SU-DHL-6 (cell line): Measurements from ENCODE around the gene ZSCAN10.
"Not testable (repeated sequence)": the region's sequence is repeated elsewhere in the genome, so short reads cannot be mapped to it uniquely, and the experiment has no call there.

Experiments used
- H2AFZ ChIP-seq: fragments of 200-600 bp; sonication (generic); 2 replicates; pipeline ENCODE4 v1.6.1; 2014; ENCODE audit warnings: low read depth, mild to moderate bottlenecking, moderate library complexity, mixed read lengths, antibody characterized with exemption, low read length; ENCODE audit not compliant: severe bottlenecking
- H3F3A ChIP-seq: fragments of 200-600 bp; shearing (Covaris generic); 2 replicates; pipeline ENCODE4 v1.6.0; 2016; ENCODE audit warnings: antibody characterized with exemption, mild to moderate bottlenecking; ENCODE audit not compliant: insufficient read depth
- H3K27ac ChIP-seq: fragments of 200-600 bp; sonication (generic); 2 replicates; pipeline ENCODE4 v1.5.1; 2016; ENCODE audit warnings: low read depth, mild to moderate bottlenecking, low read length, moderate library complexity, mixed read lengths
- H3K27me3 ChIP-seq: fragments of 200-600 bp; sonication (generic), shearing (Covaris generic); 2 replicates; pipeline ENCODE4 v1.6.0; 2014; ENCODE audit warnings: mild to moderate bottlenecking, low read length
- H3K36me3 ChIP-seq: fragments of 200-600 bp; sonication (generic); 2 replicates; pipeline ENCODE4 v1.6.1; 2014; ENCODE audit warnings: mild to moderate bottlenecking, low read length, mixed read lengths
- H3K4me2 ChIP-seq: fragments of 300-600, 200-600 bp; shearing (Covaris generic), sonication (generic); 2 replicates; pipeline ENCODE4 v1.6.0; 2014; ENCODE audit warnings: low read length, low read depth, mild to moderate bottlenecking; ENCODE audit not compliant: poor library complexity, severe bottlenecking
- H3K4me3 ChIP-seq: fragments of 200-600 bp; sonication (generic); 2 replicates; pipeline ENCODE4 v1.5.1; 2014; ENCODE audit warnings: antibody characterized with exemption, low read length, mild to moderate bottlenecking, mixed read lengths; ENCODE audit not compliant: insufficient read depth, poor library complexity, severe bottlenecking
- H3K79me2 ChIP-seq: fragments of 200-600 bp; sonication (generic); 2 replicates; pipeline ENCODE4 v1.6.1; 2014; ENCODE audit warnings: mild to moderate bottlenecking, low read length, moderate library complexity; ENCODE audit not compliant: insufficient read depth
- H3K9ac ChIP-seq: fragments of 200-600 bp; sonication (generic); 2 replicates; pipeline ENCODE4 v1.7.0; 2014; ENCODE audit warnings: mild to moderate bottlenecking, low read length
- H3K9me2 ChIP-seq: fragments of 200-600 bp; sonication (generic); replicated peaks from 2 replicates; pipeline ENCODE4 v1.6.1; 2014; ENCODE audit warnings: low read length; ENCODE audit not compliant: insufficient read depth
- H3K9me3 ChIP-seq: fragments of 200-600 bp; sonication (generic); 2 replicates; pipeline ENCODE4 v1.6.1; 2014; ENCODE audit warnings: low read length, mixed read lengths; ENCODE audit not compliant: insufficient read depth
- H4K20me1 ChIP-seq: fragments of 200-600 bp; sonication (generic); 2 replicates; pipeline ENCODE4 v1.6.1; 2014; ENCODE audit warnings: low read depth, mild to moderate bottlenecking, antibody characterized with exemption, low read length, moderate library complexity, mixed read lengths
- EZH2phosphoT487 ChIP-seq: fragments of 200-600 bp; sonication (generic), shearing (Covaris generic); conservative IDR thresholded peaks from 2 replicates; pipeline ENCODE4 v1.6.1; 2018; ENCODE audit warnings: mild to moderate bottlenecking, antibody characterized with exemption, low read length, moderate library complexity, mixed read lengths
- TF ChIP-seq, protein P1 (sequence below): fragments of 200-600 bp; sonication (generic); IDR thresholded peaks from one replicate; pipeline ENCODE4 v1.5.1; 2017; ENCODE audit warnings: antibody characterized with exemption, mild to moderate bottlenecking, low read length, moderate library complexity; ENCODE audit not compliant: insufficient read depth, poor library complexity, severe bottlenecking

The ZSCAN10 gene

DNA sequence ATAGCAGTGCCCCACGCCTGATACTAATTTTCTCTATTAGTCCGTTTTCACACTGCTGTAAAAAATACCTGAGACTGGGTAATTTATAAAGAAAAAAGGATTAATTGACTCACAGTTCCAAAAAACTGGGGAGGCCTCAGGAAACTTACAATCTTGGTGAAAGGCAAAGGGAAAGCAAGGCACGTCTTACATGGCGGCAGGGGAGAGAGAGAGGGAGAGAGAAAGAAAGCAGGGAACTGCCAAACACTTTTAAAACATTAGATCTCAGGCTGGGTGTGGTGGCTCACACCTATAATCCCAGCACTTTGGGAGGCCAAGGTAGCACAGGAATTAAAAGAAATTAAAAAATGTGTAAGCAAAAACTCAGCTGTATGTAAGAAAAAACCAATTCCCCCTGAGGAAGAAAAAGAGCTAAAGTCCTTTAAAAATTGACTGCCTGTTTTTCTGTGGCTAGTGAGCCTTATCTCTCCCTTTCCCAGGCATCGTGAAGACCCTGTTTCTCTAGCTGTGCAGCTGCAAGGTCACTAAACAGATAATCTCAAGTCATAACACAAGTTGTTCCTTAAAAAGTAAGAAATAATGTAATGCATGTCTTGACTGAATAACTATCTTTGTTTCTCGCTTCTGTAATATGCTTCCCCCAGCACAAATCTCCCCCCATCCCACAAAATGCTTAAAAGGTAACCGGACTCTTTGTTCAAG, 14.0 kb downstream of the ZSCAN10 start:
- no peaks in the 10 kb centered on the region for H3K27me3 ChIP-seq
- H3F3A ChIP-seq: no peaks in the 10 kb centered on the region
- H4K20me1 ChIP-seq: no peaks in the 10 kb centered on the region
- no peak for TF ChIP-seq EZH2phosphoT487
- TF ChIP-seq, protein P1, sequence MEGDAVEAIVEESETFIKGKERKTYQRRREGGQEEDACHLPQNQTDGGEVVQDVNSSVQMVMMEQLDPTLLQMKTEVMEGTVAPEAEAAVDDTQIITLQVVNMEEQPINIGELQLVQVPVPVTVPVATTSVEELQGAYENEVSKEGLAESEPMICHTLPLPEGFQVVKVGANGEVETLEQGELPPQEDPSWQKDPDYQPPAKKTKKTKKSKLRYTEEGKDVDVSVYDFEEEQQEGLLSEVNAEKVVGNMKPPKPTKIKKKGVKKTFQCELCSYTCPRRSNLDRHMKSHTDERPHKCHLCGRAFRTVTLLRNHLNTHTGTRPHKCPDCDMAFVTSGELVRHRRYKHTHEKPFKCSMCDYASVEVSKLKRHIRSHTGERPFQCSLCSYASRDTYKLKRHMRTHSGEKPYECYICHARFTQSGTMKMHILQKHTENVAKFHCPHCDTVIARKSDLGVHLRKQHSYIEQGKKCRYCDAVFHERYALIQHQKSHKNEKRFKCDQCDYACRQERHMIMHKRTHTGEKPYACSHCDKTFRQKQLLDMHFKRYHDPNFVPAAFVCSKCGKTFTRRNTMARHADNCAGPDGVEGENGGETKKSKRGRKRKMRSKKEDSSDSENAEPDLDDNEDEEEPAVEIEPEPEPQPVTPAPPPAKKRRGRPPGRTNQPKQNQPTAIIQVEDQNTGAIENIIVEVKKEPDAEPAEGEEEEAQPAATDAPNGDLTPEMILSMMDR: no peak
- no peaks in the 10 kb centered on the region for H3K9me2 ChIP-seq
- H3K36me3 ChIP-seq: no peaks in the 10 kb centered on the region
- no peaks in the 10 kb centered on the region for H3K79me2 ChIP-seq
- no peak overlapping the region for H2AFZ ChIP-seq
- H3K4me2 ChIP-seq: no peak overlapping the region
- no peaks in the 10 kb centered on the region for H3K9me3 ChIP-seq
- no peak overlapping the region for H3K27ac ChIP-seq
- no peak overlapping the region for H3K4me3 ChIP-seq
- H3K9ac ChIP-seq: no peak overlapping the region

DNA sequence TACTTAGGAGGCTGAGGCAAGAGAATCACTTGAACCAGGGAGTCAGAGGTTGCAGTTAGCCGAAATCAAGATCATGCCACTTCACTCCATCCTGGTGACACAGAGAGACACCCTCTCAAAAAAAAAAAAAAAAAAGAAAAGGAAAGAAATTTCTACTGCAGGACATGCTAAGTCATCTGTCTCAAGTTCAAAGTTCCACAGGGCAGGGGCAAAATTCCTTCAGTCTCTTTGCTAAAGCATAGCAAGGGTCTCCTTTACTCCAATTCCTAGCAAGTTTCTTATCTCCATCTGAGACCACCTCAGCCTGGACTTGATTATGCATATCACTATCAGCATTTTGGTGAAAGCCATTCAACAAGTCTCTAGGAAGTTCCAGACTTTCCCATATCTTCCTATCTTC, 14.6 kb downstream of the ZSCAN10 start:
- Histone ChIP-seq H3K27me3 (no peaks in the 10 kb centered on the region), H3K27ac (no peak overlapping the region), H3K4me3 (no peak overlapping the region), H4K20me1 (no peaks in the 10 kb centered on the region), H3K9ac (no peak overlapping the region), H3K79me2 (no peaks in the 10 kb centered on the region), H3F3A (no peaks in the 10 kb centered on the region), H3K4me2 (no peak overlapping the region), H3K36me3 (no peaks in the 10 kb centered on the region), H2AFZ (no peak overlapping the region), H3K9me3 (no peaks in the 10 kb centered on the region), H3K9me2 (no peaks in the 10 kb centered on the region)
- no peak for TF ChIP-seq EZH2phosphoT487
- TF ChIP-seq, protein P1: no peak

DNA sequence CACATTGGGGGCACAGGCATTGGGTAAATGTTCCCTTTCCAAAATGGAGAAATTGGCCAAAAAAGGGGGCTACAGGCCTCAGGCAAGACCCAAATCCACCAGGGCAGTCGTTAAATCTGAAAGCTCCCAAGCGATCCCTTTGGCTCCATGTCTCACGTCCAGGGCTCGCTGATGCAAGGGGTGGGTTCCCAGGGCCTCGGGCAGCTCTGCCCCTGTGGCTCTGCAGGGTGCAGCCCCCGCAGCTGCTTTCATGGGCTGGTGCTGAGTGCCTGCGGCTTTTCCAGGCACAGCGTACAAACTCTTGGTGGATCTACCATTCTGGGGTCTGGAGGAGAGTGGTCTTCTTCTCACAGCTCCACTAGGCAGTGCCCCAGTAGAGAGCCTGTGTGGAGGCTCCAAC, 15.7 kb downstream of the ZSCAN10 start:
- not testable (repeated sequence) for H3K9ac ChIP-seq, H2AFZ ChIP-seq, H3K4me3 ChIP-seq, H3K4me2 ChIP-seq, H3K27ac ChIP-seq, H3K36me3 ChIP-seq, H3F3A ChIP-seq, H3K9me3 ChIP-seq, H4K20me1 ChIP-seq, H3K79me2 ChIP-seq, H3K27me3 ChIP-seq, H3K9me2 ChIP-seq

DNA sequence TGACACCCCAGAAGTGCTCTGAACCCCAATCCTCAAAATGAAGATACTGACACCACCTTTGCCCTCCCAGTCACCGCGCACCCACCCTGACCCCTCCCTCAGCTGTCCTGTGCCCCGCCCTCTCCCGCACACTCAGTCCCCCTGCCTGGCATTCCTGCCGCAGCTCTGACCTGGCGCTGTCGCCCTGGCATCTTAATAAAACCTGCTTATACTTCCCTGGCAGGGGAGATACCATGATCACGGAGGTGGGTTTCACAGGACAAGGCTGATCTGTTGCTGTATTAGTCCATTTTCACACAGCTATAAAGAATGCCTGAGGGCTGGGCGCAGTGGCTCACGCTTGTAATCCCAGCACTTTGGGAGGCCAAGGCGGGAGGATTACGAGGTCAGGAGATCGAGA, 17.1 kb downstream of the ZSCAN10 start:
- H3K9me2 ChIP-seq, H3K27ac ChIP-seq, H3K9ac ChIP-seq, H3K36me3 ChIP-seq, H2AFZ ChIP-seq, H3K27me3 ChIP-seq, H3K4me3 ChIP-seq, H3K4me2 ChIP-seq, H3K9me3 ChIP-seq, H4K20me1 ChIP-seq, H3K79me2 ChIP-seq, H3F3A ChIP-seq: not testable (repeated sequence)
